ENCODE results near the gene RPTOR. TPM values are rescaled to one million over a fixed set of nuclear protein-coding genes. Genes with fewer than 3 reads are reported as not detected.

RPTOR gene
- total RNA-seq, 1 experiment from 2014 or later = 25.1 TPM

GRCh38 chr17:80992077-80992947 is 447.7 kb downstream of the RPTOR start:
- no peaks in the 10 kb centered on the region for H3K27me3 ChIP-seq (ENCODE audit: insufficient read depth, low read length)
- H2BK12ac ChIP-seq (ENCODE audit: insufficient read length, low read depth, low read length) = no peak overlapping the region
- DNase-seq = peak; percentile 53
- Mint-ChIP-seq H3K36me3 (ENCODE audit: insufficient read depth in 1 of 3, low read depth in 3 of 3) (peaks cover 5 to 18% (median 15%) of the 10 kb centered on the region in 3 experiments; a peak in 6 of 7 replicates), H3K4me1 (peaks cover 8 to 14% of the 10 kb centered on the region in 2 experiments), H3K4me3 (peak overlapping the region; percentile 64 to 78), H3K9me3 (no peaks in the 10 kb centered on the region), H3K27me3 (ENCODE audit: low read depth) (peaks cover 33% of the 10 kb centered on the region), H3K27ac (no peak overlapping the region)
- H2BK5ac ChIP-seq (ENCODE audit: insufficient read length, low read length) = no peak overlapping the region
- H2BK20ac ChIP-seq (ENCODE audit: low read depth, low read length, poor library complexity, severe bottlenecking) = no peak overlapping the region
- no peak overlapping the region for H3T11ph ChIP-seq (ENCODE audit: low read length)
- no peak overlapping the region for H4K91ac ChIP-seq (ENCODE audit: insufficient read length, low read depth, low read length)
- H3K56ac ChIP-seq (ENCODE audit: insufficient read length, low read depth, low read length) = no peak overlapping the region
- no peaks in the 10 kb centered on the region for H3K4me1 ChIP-seq (ENCODE audit: insufficient read depth, low read length)
- peaks cover 10% of the 10 kb centered on the region for H3K23me2 ChIP-seq (ENCODE audit: insufficient read length, low read depth, low read length, poor library complexity, severe bottlenecking)
- no CpG with 5 or more reads among the region's 90 CpGs for WGBS (ENCODE audit: extremely low coverage, insufficient read length, low lambda C conversion rate)
- H3K79me2 ChIP-seq (ENCODE audit: insufficient read depth, low read length) = no peaks in the 10 kb centered on the region
- H2BK120ac ChIP-seq (ENCODE audit: low read depth, low read length, poor library complexity, severe bottlenecking) = no peak overlapping the region
- H4K5ac ChIP-seq (ENCODE audit: insufficient read length, low read depth, low read length) = no peak overlapping the region
- H3K27ac ChIP-seq (ENCODE audit: insufficient read length, low read depth, low read length) = no peak overlapping the region
- no peaks in the 10 kb centered on the region for H4K20me1 ChIP-seq (ENCODE audit: control insufficient read depth, insufficient read depth, insufficient read length)
- H2AK5ac ChIP-seq (ENCODE audit: insufficient read length, low read length) = no peak overlapping the region
- H2AFZ ChIP-seq (ENCODE audit: low read length) = no peak overlapping the region
- H4K8ac ChIP-seq (replicated peaks; ENCODE audit: insufficient read length, low read depth, low read length) = no peak overlapping the region
- H3K4ac ChIP-seq (ENCODE audit: low read depth, low read length) = no peak overlapping the region
- H3K23ac ChIP-seq (ENCODE audit: insufficient read length, low read depth, low read length) = no peak overlapping the region
- TF ChIP-seq CTCF (conservative IDR thresholded peaks at IDR 0.05) = no peak
- no peaks in the 10 kb centered on the region for H3K79me1 ChIP-seq (ENCODE audit: insufficient read depth, low read depth, low read length, poor library complexity, severe bottlenecking)
- H2BK15ac ChIP-seq (ENCODE audit: low read depth, low read length) = no peak overlapping the region
- no peaks in the 10 kb centered on the region for H3K9me3 ChIP-seq (ENCODE audit: control insufficient read depth, low read depth, low read length)
- peak overlapping the region; percentile 10 for H3K9ac ChIP-seq (ENCODE audit: extremely low read depth, insufficient read length, low read length)
- no peak overlapping the region for H3K14ac ChIP-seq (ENCODE audit: insufficient read depth, low read length)
- no peak overlapping the region for H3K18ac ChIP-seq (ENCODE audit: insufficient read length, low read depth, low read length)
- H3K4me2 ChIP-seq (ENCODE audit: insufficient read depth, insufficient read length, low read length) = peak overlapping the region; percentile 47

All from H9 (cell line).